HepG2 (cell line): ENCODE measurements around the gene MRFAP1. TPM values are rescaled to one million over a fixed set of nuclear protein-coding genes. Genes with fewer than 3 reads are reported as not detected.

Experiments
- BORCS8-MEF2B ChIP-seq: sonication (generic); formaldehyde crosslinking; IDR thresholded peaks from 2 replicates; pipeline ENCODE4 v1.8.0; 2022; ENCODE audit warnings: mild to moderate bottlenecking, missing genetic modification reagents
- EEA1 ChIP-seq: sonication (generic); formaldehyde crosslinking; IDR thresholded peaks from 2 replicates; pipeline ENCODE4 v1.5.1; 2020; ENCODE audit warnings: mild to moderate bottlenecking, missing genetic modification reagents, borderline replicate concordance
- HOXA5 ChIP-seq: sonication (generic); formaldehyde crosslinking; IDR thresholded peaks from 2 replicates; pipeline ENCODE4 v1.4.0; 2020; ENCODE audit warnings: missing genetic modification reagents
- KDM2A ChIP-seq: sonication (generic); formaldehyde crosslinking; IDR thresholded peaks from 2 replicates; pipeline ENCODE4 v1.4.0; 2020; ENCODE audit warnings: low read depth, missing genetic modification reagents, borderline replicate concordance
- PRDM15 ChIP-seq: sonication (generic); formaldehyde crosslinking; IDR thresholded peaks from 2 replicates; pipeline ENCODE4 v1.4.0; 2020; ENCODE audit warnings: missing genetic modification reagents
- SMAD1 ChIP-seq: sonication (generic); formaldehyde crosslinking; IDR thresholded peaks from 2 replicates; pipeline ENCODE4 v1.4.0; 2020; ENCODE audit warnings: missing genetic modification reagents, low read depth, mild to moderate bottlenecking, borderline replicate concordance
- SRSF1 ChIP-seq: fragments of 200-400 bp; formaldehyde crosslinking; optimal IDR thresholded peaks from 2 replicates; pipeline ENCODE3; 2017; ENCODE audit warnings: mild to moderate bottlenecking, low read depth, low read length, moderate library complexity
- STAG1 ChIP-seq: sonication (generic); formaldehyde crosslinking; IDR thresholded peaks from 2 replicates; pipeline ENCODE4 v1.4.0; 2020; ENCODE audit warnings: missing genetic modification reagents
- TMF1 ChIP-seq: sonication (generic); formaldehyde crosslinking; IDR thresholded peaks from 2 replicates; pipeline ENCODE4 v1.8.1; 2022; ENCODE audit warnings: low read depth, missing genetic modification reagents
- XBP1 ChIP-seq: sonication (generic); formaldehyde crosslinking; IDR thresholded peaks from 2 replicates; pipeline ENCODE4 v1.5.0; 2020; ENCODE audit warnings: missing genetic modification reagents
- ZBTB3 ChIP-seq: sonication (generic); formaldehyde crosslinking; IDR thresholded peaks from 2 replicates; pipeline ENCODE4 v1.4.0; 2020; ENCODE audit warnings: low read depth, mild to moderate bottlenecking, moderate library complexity, missing genetic modification reagents, borderline replicate concordance
- ZBTB7A ChIP-seq: sonication (generic); formaldehyde crosslinking; IDR thresholded peaks from 2 replicates; pipeline ENCODE4 v1.8.0; 2022; ENCODE audit warnings: mild to moderate bottlenecking, missing genetic modification reagents
- ZC3H4 ChIP-seq: sonication (generic); formaldehyde crosslinking; IDR thresholded peaks from 2 replicates; pipeline ENCODE4 v1.4.0; 2020; ENCODE audit warnings: missing genetic modification reagents, borderline replicate concordance
- ZFP37 ChIP-seq: sonication (generic); formaldehyde crosslinking; IDR thresholded peaks from 2 replicates; pipeline ENCODE4 v1.4.0; 2020; ENCODE audit warnings: missing genetic modification reagents, borderline replicate concordance
- ZNF562 ChIP-seq: sonication (generic); formaldehyde crosslinking; IDR thresholded peaks from 2 replicates; pipeline ENCODE4 v1.8.0; 2022; ENCODE audit warnings: missing genetic modification reagents, borderline replicate concordance
- polyA plus RNA-seq, 8 experiments: library from polyadenylated mRNA; depleted of rRNA in 3 of 8; stranded (reverse) in 7 of 8; unstranded in 1 of 8; fragments of >200 nt; fragmentation: Illumina TruSeq in 4 of 8; extraction: Trizol in 4 of 8; gene quantifications; 2 replicates each; pipeline versions ENCODE4 v1.2.1 to v1.2.3, GENCODE V29; 2011 to 2016; ENCODE audit warnings: low read depth in 4 of 8, missing spikeins in 1 of 8, mixed read lengths in 1 of 8; ENCODE audit not compliant: insufficient read depth in 1 of 8
- total RNA-seq, 5 experiments: library from RNA; depleted of rRNA; stranded (reverse); fragments of >200 nt; fragmentation: Illumina TruSeq; extraction: Trizol; gene quantifications; 2 replicates each; pipeline ENCODE4 v1.2.3, GENCODE V29; 2016; ENCODE audit warnings: low read depth in 1 of 5
- TF ChIP-seq, protein P1 (sequence below): sonication (generic); formaldehyde crosslinking; IDR thresholded peaks from 2 replicates; pipeline ENCODE4 v1.4.0; 2020; ENCODE audit warnings: missing genetic modification reagents, borderline replicate concordance
- TF ChIP-seq, protein P2 (sequence below): sonication (generic); formaldehyde crosslinking; IDR thresholded peaks from 2 replicates; pipeline ENCODE4 v1.5.0; 2020; ENCODE audit warnings: mild to moderate bottlenecking, missing genetic modification reagents, borderline replicate concordance

Gene MRFAP1
- total and polyA plus RNA-seq, 2 of the 13 experiments (the other 11 are each of a cell fraction or from before 2014, with no cell fraction given) = 112 to 158 TPM

DNA sequence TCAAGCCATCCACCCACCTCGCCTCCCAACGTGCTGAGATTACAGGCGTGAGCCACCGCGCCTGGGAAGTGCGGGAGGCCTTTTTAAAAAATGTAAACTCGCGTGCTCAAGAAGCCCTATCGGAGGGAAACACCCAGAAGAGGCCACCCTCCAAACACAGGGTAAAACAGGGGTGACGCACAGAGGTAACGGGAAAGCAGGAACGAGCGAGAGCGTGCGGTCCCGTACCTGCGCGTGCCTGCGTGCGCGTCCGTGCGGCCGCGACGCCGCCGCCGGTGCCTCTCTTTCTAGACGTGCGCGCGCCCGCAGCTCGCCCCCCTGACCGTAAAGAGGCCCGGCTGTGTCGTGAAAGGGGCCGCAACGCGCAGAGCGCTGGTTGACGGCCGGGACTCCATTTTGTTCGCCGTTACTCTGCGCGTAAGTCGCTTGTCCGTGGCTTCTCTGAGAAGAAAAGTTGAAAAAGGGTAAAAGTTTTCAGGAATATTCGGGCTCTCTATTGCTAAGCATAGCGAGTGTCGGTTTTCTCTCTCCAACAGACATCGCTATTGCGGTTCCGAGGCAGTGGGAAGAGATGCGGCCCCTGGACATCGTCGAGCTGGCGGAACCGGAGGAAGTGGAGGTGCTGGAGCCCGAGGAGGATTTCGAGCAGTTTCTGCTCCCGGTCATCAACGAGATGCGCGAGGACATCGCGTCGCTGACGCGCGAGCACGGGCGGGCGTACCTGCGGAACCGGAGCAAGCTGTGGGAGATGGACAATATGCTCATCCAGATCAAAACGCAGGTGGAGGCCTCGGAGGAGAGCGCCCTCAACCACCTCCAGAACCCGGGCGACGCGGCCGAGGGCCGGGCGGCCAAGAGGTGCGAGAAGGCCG, at the start of gene MRFAP1 (continued):
- TF ChIP-seq, protein P1, sequence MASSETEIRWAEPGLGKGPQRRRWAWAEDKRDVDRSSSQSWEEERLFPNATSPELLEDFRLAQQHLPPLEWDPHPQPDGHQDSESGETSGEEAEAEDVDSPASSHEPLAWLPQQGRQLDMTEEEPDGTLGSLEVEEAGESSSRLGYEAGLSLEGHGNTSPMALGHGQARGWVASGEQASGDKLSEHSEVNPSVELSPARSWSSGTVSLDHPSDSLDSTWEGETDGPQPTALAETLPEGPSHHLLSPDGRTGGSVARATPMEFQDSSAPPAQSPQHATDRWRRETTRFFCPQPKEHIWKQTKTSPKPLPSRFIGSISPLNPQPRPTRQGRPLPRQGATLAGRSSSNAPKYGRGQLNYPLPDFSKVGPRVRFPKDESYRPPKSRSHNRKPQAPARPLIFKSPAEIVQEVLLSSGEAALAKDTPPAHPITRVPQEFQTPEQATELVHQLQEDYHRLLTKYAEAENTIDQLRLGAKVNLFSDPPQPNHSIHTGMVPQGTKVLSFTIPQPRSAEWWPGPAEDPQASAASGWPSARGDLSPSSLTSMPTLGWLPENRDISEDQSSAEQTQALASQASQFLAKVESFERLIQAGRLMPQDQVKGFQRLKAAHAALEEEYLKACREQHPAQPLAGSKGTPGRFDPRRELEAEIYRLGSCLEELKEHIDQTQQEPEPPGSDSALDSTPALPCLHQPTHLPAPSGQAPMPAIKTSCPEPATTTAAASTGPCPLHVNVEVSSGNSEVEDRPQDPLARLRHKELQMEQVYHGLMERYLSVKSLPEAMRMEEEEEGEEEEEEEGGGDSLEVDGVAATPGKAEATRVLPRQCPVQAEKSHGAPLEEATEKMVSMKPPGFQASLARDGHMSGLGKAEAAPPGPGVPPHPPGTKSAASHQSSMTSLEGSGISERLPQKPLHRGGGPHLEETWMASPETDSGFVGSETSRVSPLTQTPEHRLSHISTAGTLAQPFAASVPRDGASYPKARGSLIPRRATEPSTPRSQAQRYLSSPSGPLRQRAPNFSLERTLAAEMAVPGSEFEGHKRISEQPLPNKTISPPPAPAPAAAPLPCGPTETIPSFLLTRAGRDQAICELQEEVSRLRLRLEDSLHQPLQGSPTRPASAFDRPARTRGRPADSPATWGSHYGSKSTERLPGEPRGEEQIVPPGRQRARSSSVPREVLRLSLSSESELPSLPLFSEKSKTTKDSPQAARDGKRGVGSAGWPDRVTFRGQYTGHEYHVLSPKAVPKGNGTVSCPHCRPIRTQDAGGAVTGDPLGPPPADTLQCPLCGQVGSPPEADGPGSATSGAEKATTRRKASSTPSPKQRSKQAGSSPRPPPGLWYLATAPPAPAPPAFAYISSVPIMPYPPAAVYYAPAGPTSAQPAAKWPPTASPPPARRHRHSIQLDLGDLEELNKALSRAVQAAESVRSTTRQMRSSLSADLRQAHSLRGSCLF (CRISPR knock-in tag) = 0 out of 2 replicates have a peak, but pooled peaks have one; percentile 27
- TF ChIP-seq STAG1 (no peak; the same call in 1 of the 2 replicates), BORCS8-MEF2B (CRISPR knock-in tag) (peak; percentile 89; the same call in 1 of the 2 replicates), SMAD1 (CRISPR knock-in tag) (no peak; the same call in 1 of the 2 replicates), XBP1 (CRISPR knock-in tag) (no peak), SRSF1 (no peak), TMF1 (CRISPR knock-in tag) (peak; percentile 37; the same call in 1 of the 2 replicates), ZBTB3 (CRISPR knock-in tag) (no peak), EEA1 (CRISPR knock-in tag) (no peak), ZNF562 (CRISPR knock-in tag) (peak; percentile 89), KDM2A (CRISPR knock-in tag) (peak; percentile 95), ZFP37 (peak; percentile 47; the same call in 1 of the 2 replicates), PRDM15 (CRISPR knock-in tag) (0 out of 2 replicates have a peak, but pooled peaks have one; percentile 39), ZBTB7A (0 out of 2 replicates have a peak, but pooled peaks have one; percentile 10), ZC3H4 (CRISPR knock-in tag) (no peak), HOXA5 (CRISPR knock-in tag) (peak; percentile 67; the same call in 1 of the 2 replicates)
- TF ChIP-seq, protein P2, sequence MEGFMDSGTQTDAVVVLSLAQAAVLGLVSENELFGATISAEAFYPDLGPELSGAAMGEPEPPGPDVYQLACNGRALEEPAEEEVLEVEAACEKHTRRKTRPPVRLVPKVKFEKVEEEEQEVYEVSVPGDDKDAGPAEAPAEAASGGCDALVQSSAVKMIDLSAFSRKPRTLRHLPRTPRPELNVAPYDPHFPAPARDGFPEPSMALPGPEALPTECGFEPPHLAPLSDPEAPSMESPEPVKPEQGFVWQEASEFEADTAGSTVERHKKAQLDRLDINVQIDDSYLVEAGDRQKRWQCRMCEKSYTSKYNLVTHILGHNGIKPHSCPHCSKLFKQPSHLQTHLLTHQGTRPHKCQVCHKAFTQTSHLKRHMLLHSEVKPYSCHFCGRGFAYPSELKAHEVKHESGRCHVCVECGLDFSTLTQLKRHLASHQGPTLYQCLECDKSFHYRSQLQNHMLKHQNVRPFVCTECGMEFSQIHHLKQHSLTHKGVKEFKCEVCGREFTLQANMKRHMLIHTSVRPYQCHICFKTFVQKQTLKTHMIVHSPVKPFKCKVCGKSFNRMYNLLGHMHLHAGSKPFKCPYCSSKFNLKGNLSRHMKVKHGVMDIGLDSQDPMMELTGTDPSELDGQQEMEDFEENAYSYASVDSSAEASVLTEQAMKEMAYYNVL (CRISPR knock-in tag) = no peak; the same call in none of the 2 replicates
